H9 (cell line): Measurements from ENCODE around the gene COQ8A. TPM values are rescaled to one million over a fixed set of nuclear protein-coding genes. Genes with fewer than 3 reads are reported as not detected.

Source experiments
- DNase-seq: peaks from one replicate; pipeline ENCODE4 v3.0.0-alpha.2; 2017
- H2AFZ ChIP-seq: one replicate; pipeline ENCODE4 v1.6.1; 2013; ENCODE audit warnings: mild to moderate bottlenecking, low read length, control low read depth, moderate library complexity
- H2AK5ac ChIP-seq: 2 replicates; pipeline ENCODE4 v1.6.1; 2013; ENCODE audit warnings: low read length, control low read depth, mixed read lengths; ENCODE audit not compliant: insufficient read length
- H2BK120ac ChIP-seq: one replicate; pipeline ENCODE4 v1.6.1; 2013; ENCODE audit warnings: low read depth, mild to moderate bottlenecking, low read length, control low read depth, inconsistent platforms; ENCODE audit not compliant: poor library complexity, severe bottlenecking
- H2BK12ac ChIP-seq: 2 replicates; pipeline ENCODE4 v1.6.1; 2013; ENCODE audit warnings: low read length, control low read depth, mixed read lengths, low read depth; ENCODE audit not compliant: insufficient read length
- H2BK15ac ChIP-seq: 2 replicates; pipeline ENCODE4 v1.6.1; 2013; ENCODE audit warnings: low read depth, low read length, control low read depth
- H2BK20ac ChIP-seq: one replicate; pipeline ENCODE4 v1.6.1; 2013; ENCODE audit warnings: low read depth, mild to moderate bottlenecking, low read length, control low read depth, inconsistent platforms; ENCODE audit not compliant: poor library complexity, severe bottlenecking
- H2BK5ac ChIP-seq: 2 replicates; pipeline ENCODE4 v1.6.1; 2013; ENCODE audit warnings: low read length, control low read depth, mixed read lengths; ENCODE audit not compliant: insufficient read length
- H3K14ac ChIP-seq: 2 replicates; pipeline ENCODE4 v1.6.1; 2013; ENCODE audit warnings: low read length, control low read depth; ENCODE audit not compliant: insufficient read depth
- H3K18ac ChIP-seq: 2 replicates; pipeline ENCODE4 v1.6.1; 2013; ENCODE audit warnings: low read depth, mild to moderate bottlenecking, mixed read lengths, low read length, control low read depth; ENCODE audit not compliant: insufficient read length
- H3K23ac ChIP-seq: 2 replicates; pipeline ENCODE4 v1.6.1; 2013; ENCODE audit warnings: low read length, control low read depth, mixed read lengths, low read depth; ENCODE audit not compliant: insufficient read length
- H3K23me2 ChIP-seq: 2 replicates; pipeline ENCODE4 v1.6.1; 2013; ENCODE audit warnings: low read depth, mild to moderate bottlenecking, mixed read lengths, low read length, control low read depth; ENCODE audit not compliant: insufficient read length, poor library complexity, severe bottlenecking
- H3K27ac ChIP-seq: 2 replicates; pipeline ENCODE4 v1.5.1; 2013; ENCODE audit warnings: low read length, control low read depth, mixed read lengths, low read depth; ENCODE audit not compliant: insufficient read length
- H3K27me3 ChIP-seq: 2 replicates; pipeline ENCODE4 v1.6.1; 2013; ENCODE audit warnings: low read length, control low read depth, inconsistent platforms; ENCODE audit not compliant: insufficient read depth
- H3K4ac ChIP-seq: 2 replicates; pipeline ENCODE4 v1.6.1; 2013; ENCODE audit warnings: low read depth, mild to moderate bottlenecking, control low read depth, inconsistent platforms, low read length, moderate library complexity
- H3K4me1 ChIP-seq: 2 replicates; pipeline ENCODE4 v1.6.1; 2013; ENCODE audit warnings: low read length, control low read depth, inconsistent platforms; ENCODE audit not compliant: insufficient read depth
- H3K4me2 ChIP-seq: 2 replicates; pipeline ENCODE4 v1.6.1; 2013; ENCODE audit warnings: low read length, control low read depth, mixed read lengths; ENCODE audit not compliant: insufficient read length, insufficient read depth
- H3K56ac ChIP-seq: 2 replicates; pipeline ENCODE4 v1.6.1; 2013; ENCODE audit warnings: low read depth, mild to moderate bottlenecking, mixed read lengths, low read length, control low read depth; ENCODE audit not compliant: insufficient read length
- H3K79me1 ChIP-seq: 2 replicates; pipeline ENCODE4 v1.6.1; 2013; ENCODE audit warnings: low read depth, mild to moderate bottlenecking, moderate library complexity, low read length, control low read depth, inconsistent platforms; ENCODE audit not compliant: insufficient read depth, poor library complexity, severe bottlenecking
- H3K79me2 ChIP-seq: 2 replicates; pipeline ENCODE4 v1.6.1; 2013; ENCODE audit warnings: low read length, control low read depth, inconsistent platforms; ENCODE audit not compliant: insufficient read depth
- H3K9ac ChIP-seq: 2 replicates; pipeline ENCODE4 v1.6.1; 2013; ENCODE audit warnings: low read length, control low read depth, mixed read lengths; ENCODE audit not compliant: insufficient read length; ENCODE audit errors: extremely low read depth
- H3K9me3 ChIP-seq: one replicate; pipeline ENCODE4 v1.6.1; 2013; ENCODE audit warnings: low read depth, low read length, inconsistent platforms; ENCODE audit not compliant: control insufficient read depth
- H3T11ph ChIP-seq: one replicate; pipeline ENCODE4 v1.6.1; 2013; ENCODE audit warnings: mild to moderate bottlenecking, low read length, control low read depth, inconsistent platforms
- H4K20me1 ChIP-seq: one replicate; pipeline ENCODE4 v1.6.1; 2013; ENCODE audit not compliant: control insufficient read depth, insufficient read length, insufficient read depth
- H4K5ac ChIP-seq: 2 replicates; pipeline ENCODE4 v1.6.1; 2013; ENCODE audit warnings: low read depth, mild to moderate bottlenecking, mixed read lengths, low read length, control low read depth; ENCODE audit not compliant: insufficient read length
- H4K8ac ChIP-seq: replicated peaks from 2 replicates; pipeline ENCODE4 v1.6.1; 2013; ENCODE audit warnings: low read length, control low read depth, mixed read lengths, low read depth; ENCODE audit not compliant: insufficient read length
- H4K91ac ChIP-seq: 2 replicates; pipeline ENCODE4 v1.6.1; 2013; ENCODE audit warnings: low read depth, mild to moderate bottlenecking, moderate library complexity, mixed read lengths, low read length, control low read depth; ENCODE audit not compliant: insufficient read length
- H3K27ac Mint-ChIP-seq, 3 experiments: 2 replicates in 2 of 3; 3 replicates in 1 of 3; pipeline ENCODE4 v1.8.0; 2020 to 2021; ENCODE audit warnings: mixed read lengths in 3 of 3, mild to moderate bottlenecking in 1 of 3, moderate library complexity in 1 of 3
- H3K27me3 Mint-ChIP-seq: 2 replicates; pipeline ENCODE4 v1.8.0; 2021; ENCODE audit warnings: low read depth, mild to moderate bottlenecking, moderate library complexity, mixed read lengths
- H3K36me3 Mint-ChIP-seq, 3 experiments: 2 replicates in 2 of 3; 3 replicates in 1 of 3; pipeline ENCODE4 v1.8.0; 2020 to 2021; ENCODE audit warnings: low read depth in 3 of 3, mixed read lengths in 3 of 3; ENCODE audit not compliant: insufficient read depth in 1 of 3
- H3K4me1 Mint-ChIP-seq, 2 experiments: 2 replicates each; pipeline ENCODE4 v1.8.0; 2020; ENCODE audit warnings: mixed read lengths in 2 of 2
- H3K4me3 Mint-ChIP-seq, 2 experiments: 2 replicates in 1 of 2; 3 replicates in 1 of 2; pipeline ENCODE4 v1.8.0; 2020 to 2021; ENCODE audit warnings: mild to moderate bottlenecking in 2 of 2, mixed read lengths in 2 of 2, moderate library complexity in 1 of 2
- H3K9me3 Mint-ChIP-seq, 2 experiments: 2 replicates in 1 of 2; 3 replicates in 1 of 2; pipeline ENCODE4 v1.8.0; 2020; ENCODE audit warnings: mild to moderate bottlenecking in 2 of 2, mixed read lengths in 2 of 2, moderate library complexity in 1 of 2
- WGBS: extraction: QIAGEN DNeasy Blood & Tissue Kit; methylation state at CpG from one replicate; pipeline ENCODE4 v1.1.7; 2013; ENCODE audit warnings: missing lambda C conversion rate, low lambda C conversion rate, mixed read lengths; ENCODE audit not compliant: insufficient read length; ENCODE audit errors: extremely low coverage; 5-methylcytosine and 5-hydroxymethylcytosine counted together
- total RNA-seq: library from RNA; stranded (reverse); gene quantifications from 2 replicates; pipeline ENCODE4 v1.2.1, GENCODE V29; 2021
- TF ChIP-seq, protein P1 (sequence below): fragments of 200-600 bp; sonication (generic); conservative IDR thresholded peaks from 3 replicates; pipeline ENCODE4 v1.8.0; 2021; ENCODE audit warnings: antibody characterized with exemption, mild to moderate bottlenecking

COQ8A gene
- total RNA-seq, 1 experiment from 2014 or later, result 26.0 TPM

DNA sequence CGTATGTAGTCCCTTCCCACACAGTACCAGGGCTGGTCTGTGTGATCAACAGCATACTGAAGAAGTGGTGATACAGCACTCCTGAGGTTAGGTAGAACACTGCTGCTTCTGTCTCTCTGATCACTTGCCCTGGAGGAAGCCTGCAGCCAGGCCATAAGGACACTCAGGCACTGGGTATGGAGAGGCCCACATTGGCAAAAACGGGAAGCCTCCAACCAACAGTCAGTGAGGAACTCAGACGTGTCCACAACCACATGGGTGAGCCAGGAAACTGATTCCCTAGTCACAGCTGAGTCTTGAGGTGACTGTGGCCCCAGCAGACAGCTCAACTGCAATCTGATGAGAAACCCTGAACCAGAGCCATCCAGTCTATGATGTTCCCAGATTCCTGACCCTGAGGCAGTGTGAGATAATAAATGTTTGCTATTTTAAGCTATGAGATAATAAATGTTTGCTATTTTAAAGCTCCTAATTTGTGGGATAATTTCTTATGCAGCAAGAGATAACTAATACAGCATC is 62.5 kb downstream of the COQ8A start:
- Histone ChIP-seq H3K79me2 (no peaks in the 10 kb centered on the region), H4K91ac (no peak overlapping the region), H4K8ac (no peak overlapping the region), H3K4ac (no peak overlapping the region), H2AFZ (no peak overlapping the region), H3K27me3 (no peaks in the 10 kb centered on the region), H2BK20ac (no peak overlapping the region), H2BK12ac (no peak overlapping the region), H4K5ac (no peak overlapping the region), H2AK5ac (no peak overlapping the region), H3K27ac (no peak overlapping the region), H3K4me2 (no peak overlapping the region), H3K9me3 (no peaks in the 10 kb centered on the region), H3K4me1 (no peaks in the 10 kb centered on the region), H3T11ph (no peak overlapping the region), H3K56ac (no peak overlapping the region), H3K23me2 (no peaks in the 10 kb centered on the region), H3K18ac (no peak overlapping the region), H3K23ac (no peak overlapping the region), H2BK15ac (no peak overlapping the region), H3K14ac (no peak overlapping the region), H4K20me1 (no peaks in the 10 kb centered on the region), H3K9ac (no peak overlapping the region), H3K79me1 (no peaks in the 10 kb centered on the region), H2BK5ac (no peak overlapping the region), H2BK120ac (no peak overlapping the region)
- Mint-ChIP-seq H3K4me3 (no peak overlapping the region), H3K9me3 (peaks cover 0 to 4% of the 10 kb centered on the region in 2 experiments; a peak in 1 of 5 replicates), H3K36me3 (peaks cover 4 to 18% (median 14%) of the 10 kb centered on the region in 3 experiments; a peak in 6 of 7 replicates), H3K27ac (peak overlapping the region in 2 of 3 experiments; percentile 42 to 58; a peak in 2 of 7 replicates), H3K27me3 (no peaks in the 10 kb centered on the region), H3K4me1 (no peaks in the 10 kb centered on the region; a peak in 1 of 4 replicates)
- no CpG with 5 or more reads among the region's 3 CpGs for WGBS
- no peak for DNase-seq
- TF ChIP-seq, protein P1, sequence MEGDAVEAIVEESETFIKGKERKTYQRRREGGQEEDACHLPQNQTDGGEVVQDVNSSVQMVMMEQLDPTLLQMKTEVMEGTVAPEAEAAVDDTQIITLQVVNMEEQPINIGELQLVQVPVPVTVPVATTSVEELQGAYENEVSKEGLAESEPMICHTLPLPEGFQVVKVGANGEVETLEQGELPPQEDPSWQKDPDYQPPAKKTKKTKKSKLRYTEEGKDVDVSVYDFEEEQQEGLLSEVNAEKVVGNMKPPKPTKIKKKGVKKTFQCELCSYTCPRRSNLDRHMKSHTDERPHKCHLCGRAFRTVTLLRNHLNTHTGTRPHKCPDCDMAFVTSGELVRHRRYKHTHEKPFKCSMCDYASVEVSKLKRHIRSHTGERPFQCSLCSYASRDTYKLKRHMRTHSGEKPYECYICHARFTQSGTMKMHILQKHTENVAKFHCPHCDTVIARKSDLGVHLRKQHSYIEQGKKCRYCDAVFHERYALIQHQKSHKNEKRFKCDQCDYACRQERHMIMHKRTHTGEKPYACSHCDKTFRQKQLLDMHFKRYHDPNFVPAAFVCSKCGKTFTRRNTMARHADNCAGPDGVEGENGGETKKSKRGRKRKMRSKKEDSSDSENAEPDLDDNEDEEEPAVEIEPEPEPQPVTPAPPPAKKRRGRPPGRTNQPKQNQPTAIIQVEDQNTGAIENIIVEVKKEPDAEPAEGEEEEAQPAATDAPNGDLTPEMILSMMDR, result no peak
